ENCODE results near the gene C2CD2.

DNA sequence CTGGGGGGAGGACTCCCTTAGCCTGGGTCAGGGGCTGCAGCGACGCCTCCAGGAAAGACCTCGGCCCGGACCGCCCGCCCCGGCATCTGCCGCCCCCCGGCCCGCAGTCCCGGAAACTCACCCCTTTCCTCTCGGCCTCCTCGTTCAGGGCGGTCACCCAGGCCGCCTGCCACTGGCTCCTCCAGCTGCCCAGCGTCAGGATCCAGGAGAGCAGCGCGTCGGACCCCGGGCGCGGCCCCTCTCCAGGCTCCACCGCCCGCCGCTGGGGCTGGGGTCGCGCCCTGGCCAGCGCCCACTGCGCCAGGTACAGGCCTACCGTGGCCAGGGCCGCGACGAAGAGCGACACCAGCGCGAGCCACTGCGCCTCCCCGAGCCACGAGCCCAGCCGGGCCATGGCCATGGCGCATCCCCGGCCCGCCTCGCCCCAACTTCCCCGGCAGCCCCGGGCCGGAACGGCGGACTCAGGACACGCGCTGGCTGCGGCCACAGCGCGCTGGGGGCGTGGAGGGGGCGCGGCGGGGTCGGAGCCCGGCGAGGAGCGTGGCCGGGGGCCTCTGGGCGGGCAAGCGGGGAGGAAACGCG is 478 bp downstream of the C2CD2 start:
- no peak for TF ChIP-seq EZH2 (IDR thresholded peaks at IDR 0.05; ENCODE audit: borderline replicate concordance, low read length)
- TF ChIP-seq, protein P1, sequence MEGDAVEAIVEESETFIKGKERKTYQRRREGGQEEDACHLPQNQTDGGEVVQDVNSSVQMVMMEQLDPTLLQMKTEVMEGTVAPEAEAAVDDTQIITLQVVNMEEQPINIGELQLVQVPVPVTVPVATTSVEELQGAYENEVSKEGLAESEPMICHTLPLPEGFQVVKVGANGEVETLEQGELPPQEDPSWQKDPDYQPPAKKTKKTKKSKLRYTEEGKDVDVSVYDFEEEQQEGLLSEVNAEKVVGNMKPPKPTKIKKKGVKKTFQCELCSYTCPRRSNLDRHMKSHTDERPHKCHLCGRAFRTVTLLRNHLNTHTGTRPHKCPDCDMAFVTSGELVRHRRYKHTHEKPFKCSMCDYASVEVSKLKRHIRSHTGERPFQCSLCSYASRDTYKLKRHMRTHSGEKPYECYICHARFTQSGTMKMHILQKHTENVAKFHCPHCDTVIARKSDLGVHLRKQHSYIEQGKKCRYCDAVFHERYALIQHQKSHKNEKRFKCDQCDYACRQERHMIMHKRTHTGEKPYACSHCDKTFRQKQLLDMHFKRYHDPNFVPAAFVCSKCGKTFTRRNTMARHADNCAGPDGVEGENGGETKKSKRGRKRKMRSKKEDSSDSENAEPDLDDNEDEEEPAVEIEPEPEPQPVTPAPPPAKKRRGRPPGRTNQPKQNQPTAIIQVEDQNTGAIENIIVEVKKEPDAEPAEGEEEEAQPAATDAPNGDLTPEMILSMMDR (IDR thresholded peaks at IDR 0.05; ENCODE audit: low read length), result no peak
